Measurements from ENCODE around the gene SMNDC1.

GRCh38 chr10:110343947-110344346, 39.2 kb upstream of the SMNDC1 start:
- no peak for TF ChIP-seq PAX5 (IDR thresholded peaks at IDR 0.05; ENCODE audit: borderline replicate concordance, low read depth, low read length)
- TF ChIP-seq CTCF (IDR thresholded peaks at IDR 0.05 in 2 of 3, conservative IDR thresholded peaks at IDR 0.05 in 1 of 3; ENCODE audit: control insufficient read depth in 2 of 3, extremely low read depth in 1 of 3, insufficient read depth in 1 of 3, low read depth in 3 of 3, low read length in 3 of 3), result no peak
- TF ChIP-seq EZH2 (IDR thresholded peaks at IDR 0.05; ENCODE audit: borderline replicate concordance, control insufficient read depth, low read depth, low read length), result no peak
- TF ChIP-seq RCOR1 (conservative IDR thresholded peaks at IDR 0.05; ENCODE audit: low read depth, low read length), result no peak
- no peak for TF ChIP-seq POLR2A (IDR thresholded peaks at IDR 0.05; ENCODE audit: low read depth, low read length)
- TF ChIP-seq FOXM1 (IDR thresholded peaks at IDR 0.05; ENCODE audit: low read depth, low read length), result no peak
